Midbrain (tissue), 1 donor: ENCODE measurements around the gene SELE.

Experiments
- DNase-seq: peaks from one replicate; lab custom pipeline; 2025; lab: John Stamatoyannopoulos, UW

The SELE gene

GRCh38 chr1:169733924-169734323 is at the start of gene SELE:
TSS of gene SELE (minus strand) at chr1:169734079. CDS start at chr1:169733612, 467 bp downstream.
- DNase-seq, result no peak

DNA sequence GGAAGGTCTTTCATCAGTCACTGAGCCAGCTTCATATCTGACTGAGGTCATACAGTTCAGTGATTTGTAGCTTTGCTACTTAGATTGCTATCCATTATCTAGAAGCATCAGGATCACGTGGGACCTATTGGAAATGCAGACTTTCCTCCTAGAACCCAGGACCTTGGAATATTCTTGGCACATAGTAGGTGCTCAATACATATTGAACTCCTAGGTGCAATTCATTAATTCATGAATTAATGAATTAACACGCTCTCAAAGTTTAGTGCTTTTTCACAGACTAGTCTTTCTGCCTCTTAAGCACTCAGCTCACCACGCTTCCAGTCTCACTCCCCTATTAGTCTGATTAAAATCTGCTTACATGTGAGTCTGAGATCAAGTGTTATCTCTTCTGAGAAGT is 48.7 kb upstream of the SELE start:
- no peak for DNase-seq

DNA sequence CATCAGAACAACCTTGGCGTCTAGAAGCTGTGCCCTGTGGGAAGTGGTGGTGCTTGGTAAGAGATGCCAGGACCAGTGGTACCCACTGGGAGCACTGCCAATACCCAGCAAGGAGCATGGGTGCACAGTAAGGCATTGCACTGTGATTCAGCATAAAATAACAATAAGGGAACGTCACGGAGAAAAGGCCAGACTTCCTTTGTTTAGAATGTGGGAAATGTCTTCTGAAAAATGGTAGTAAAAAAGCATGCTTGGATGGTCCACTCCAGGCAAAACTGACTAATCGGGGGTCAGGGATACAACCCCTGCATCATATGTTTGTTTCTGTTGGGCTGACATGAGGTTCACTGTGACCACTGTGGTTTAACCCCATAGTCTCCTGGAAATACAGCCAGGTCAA is 46.1 kb upstream of the SELE start:
- DNase-seq, result no peak

- no peak for DNase-seq
Observed at GRCh38 chr1:169779150-169779549, 45.3 kb upstream of the SELE start.

GRCh38 chr1:169776440-169776839 is 42.6 kb upstream of the SELE start:
- no peak for DNase-seq

DNA sequence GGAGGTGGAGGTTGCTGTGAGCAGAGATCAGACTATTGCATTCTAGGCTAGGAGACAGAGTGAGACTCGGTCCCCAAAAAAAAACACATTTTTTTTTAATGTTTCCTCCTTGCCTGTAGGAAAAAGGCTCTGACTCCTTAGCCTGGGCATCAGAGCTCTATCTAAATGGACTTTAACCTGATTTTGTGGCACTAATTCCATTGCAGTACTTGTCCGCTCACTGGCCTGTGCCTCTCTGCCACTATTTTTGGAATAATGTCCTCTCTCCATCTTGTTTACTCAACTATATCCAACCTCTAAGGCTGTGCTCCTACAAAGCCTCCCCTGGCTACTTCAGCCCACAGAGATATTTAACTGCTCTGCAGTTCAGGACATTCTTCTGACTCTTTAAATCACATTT is 34.3 kb upstream of the SELE start:
- DNase-seq, result no peak

DNA sequence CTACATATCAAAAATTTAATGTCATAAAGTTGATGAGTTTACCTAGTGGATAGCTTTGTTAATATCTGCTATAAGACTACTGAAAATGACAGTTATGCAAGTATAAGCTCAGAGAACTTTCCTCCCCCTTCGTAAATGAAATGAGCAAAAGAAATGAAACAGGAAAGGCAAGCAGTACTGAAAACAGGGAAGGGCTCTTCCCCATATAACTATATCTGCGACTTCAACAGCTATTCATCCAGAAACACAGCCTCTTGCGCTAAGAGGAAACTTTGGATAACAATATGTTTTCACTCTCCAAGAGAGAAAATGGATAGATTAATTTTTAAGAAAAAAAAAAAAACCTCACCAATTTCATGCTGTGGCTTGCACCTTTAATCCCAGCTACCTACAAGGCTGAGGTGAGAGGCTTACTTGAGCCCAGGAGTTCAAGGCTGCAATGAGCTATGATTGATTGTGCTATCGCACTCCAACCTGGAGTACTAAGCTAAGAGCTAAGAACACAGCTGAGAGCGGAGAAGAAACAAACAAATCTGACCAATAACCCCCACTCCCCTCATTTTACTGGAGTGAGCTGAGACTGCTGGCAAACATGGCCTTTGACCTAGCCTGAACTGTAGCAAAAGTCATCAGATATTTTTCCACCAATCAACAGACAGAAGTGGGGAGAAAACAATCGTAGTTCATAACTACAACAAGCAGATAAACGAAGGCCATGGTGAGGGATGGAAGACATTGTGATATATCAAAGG is 31.9 kb upstream of the SELE start:
- no peak for DNase-seq

- no peak for DNase-seq
Observed at GRCh38 chr1:169764919-169765318, 31.0 kb upstream of the SELE start.

GRCh38 chr1:169762699-169763098 is 28.8 kb upstream of the SELE start:
- DNase-seq, result no peak

GRCh38 chr1:169759038-169759437 is 25.2 kb upstream of the SELE start:
- no peak for DNase-seq

DNA sequence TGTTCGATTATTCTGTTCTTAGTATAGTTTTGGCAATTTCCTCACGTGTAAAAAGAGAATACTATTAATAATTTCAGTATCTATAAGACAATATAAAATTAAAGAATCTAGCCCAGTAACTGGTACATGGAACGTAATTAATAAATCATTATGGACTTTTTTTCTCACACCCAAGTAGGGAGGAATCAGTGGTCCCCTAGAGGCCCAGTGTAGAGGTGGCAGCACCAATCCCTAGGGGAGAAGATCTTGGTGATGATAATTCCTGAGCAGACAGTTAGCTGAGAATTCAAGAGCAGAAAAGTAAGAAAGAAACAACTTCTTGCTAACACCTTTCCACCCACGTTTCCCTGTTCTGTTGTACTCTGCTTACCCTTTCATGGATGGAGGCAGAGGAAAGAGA is 19.7 kb upstream of the SELE start:
- no peak for DNase-seq

GRCh38 chr1:169750041-169750440 is 16.2 kb upstream of the SELE start:
- no peak for DNase-seq

- DNase-seq, result no peak
Observed at GRCh38 chr1:169746550-169746949, 12.7 kb upstream of the SELE start.

GRCh38 chr1:169745015-169745861 is 11.4 kb upstream of the SELE start:
- no peak for DNase-seq

GRCh38 chr1:169741666-169742394 is 8.0 kb upstream of the SELE start:
- DNase-seq, result no peak

DNA sequence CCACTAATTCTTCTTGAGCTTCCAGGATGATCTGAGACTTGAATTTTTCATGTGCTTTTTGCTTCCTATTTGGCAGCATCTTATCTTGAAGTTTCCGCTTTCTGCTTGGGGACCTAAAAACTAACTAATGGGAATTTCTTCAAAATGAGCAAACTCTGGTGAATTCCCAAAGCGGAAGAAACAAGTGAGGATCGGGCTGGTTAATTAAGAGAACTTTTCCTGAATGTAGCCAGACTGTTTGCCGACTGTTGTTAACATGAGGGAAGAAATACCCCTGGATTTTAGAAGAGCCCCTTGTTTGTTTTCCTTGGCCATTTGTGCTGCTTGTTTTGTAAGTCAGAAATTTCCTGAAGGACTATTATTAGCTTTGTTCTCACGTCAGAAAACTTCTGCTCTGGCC is 6.1 kb upstream of the SELE start:
- no peak for DNase-seq

DNA sequence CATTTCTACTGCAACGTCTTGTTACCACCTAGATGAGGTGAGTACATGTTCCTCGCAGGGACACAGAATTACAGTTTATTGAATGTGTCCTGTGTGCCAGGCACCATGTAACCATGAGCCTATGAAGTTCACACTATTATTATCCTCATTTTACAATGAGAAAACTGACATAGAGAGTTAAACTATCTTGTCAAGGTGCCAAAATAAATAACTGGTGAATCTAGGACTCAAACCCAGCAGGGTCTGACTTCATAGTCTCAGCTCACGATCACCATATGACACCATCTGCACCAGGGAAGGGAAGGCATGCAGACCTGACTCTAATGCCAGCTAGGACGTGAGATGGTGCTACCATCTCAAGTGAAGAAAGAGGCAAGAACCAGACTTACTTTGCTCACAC is 2.4 kb downstream of the SELE start:
- no peak for DNase-seq

GRCh38 chr1:169729991-169730390 is 3.9 kb downstream of the SELE start:
- DNase-seq, result no peak

DNA sequence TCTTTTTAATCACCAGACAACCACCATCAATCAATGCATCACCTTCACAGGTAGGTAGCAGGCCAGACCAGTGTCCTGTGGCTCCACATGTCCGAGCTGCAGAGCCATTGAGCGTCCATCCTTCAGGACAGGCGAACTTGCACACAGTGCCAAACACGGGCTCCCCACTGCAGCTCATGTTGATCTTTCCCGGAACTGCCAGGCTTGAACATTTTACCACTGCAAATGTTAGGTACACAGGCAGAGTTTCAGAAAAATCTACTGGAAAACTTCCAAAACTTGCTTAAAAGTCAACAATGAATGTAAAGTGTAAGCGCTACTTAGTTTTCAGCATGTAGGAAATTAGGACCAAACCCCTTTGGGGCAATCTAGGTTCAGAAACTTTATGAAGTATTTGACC is 6.6 kb downstream of the SELE start:
- DNase-seq, result no peak

DNA sequence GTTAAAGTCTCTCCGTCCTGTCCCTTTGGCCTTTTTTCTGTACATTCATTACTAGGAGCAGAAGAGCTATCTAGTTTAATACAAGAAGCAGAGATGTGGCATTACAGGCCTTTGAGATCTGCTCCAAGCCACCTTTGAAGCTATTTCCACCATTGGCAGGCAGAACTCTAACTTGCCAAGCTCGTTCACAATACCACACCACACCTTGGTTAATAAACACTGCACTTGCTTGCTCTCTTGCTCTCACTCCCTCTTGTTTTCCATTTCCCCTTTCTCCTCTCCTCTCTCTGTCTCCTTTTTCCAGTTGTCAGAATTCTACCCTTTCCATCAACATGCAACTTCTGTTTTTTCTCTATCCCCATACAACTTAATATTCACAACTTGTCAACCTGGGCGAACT is 7.0 kb downstream of the SELE start:
- no peak for DNase-seq

- no peak for DNase-seq
Observed at GRCh38 chr1:169725930-169726329, 7.9 kb downstream of the SELE start.

DNA sequence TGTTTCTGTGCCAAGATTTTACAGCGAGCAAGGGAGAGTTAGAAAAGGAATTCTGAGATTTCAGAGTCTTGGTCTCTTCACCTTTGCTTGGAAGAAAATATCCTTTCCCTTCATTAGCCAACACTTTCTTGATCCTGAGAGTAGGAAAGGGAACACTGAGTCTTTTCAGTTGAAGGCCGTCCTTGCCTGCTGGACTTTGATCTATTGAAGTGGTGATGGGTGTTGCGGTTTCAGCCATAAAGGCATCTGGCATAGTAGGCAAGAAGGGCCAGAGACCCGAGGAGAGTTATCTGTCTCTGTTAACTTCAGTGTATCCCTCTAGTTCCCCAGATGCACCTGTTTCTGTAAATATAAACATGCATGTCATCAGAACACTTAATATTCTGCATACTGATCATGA is 9.7 kb downstream of the SELE start:
- no peak for DNase-seq

DNA sequence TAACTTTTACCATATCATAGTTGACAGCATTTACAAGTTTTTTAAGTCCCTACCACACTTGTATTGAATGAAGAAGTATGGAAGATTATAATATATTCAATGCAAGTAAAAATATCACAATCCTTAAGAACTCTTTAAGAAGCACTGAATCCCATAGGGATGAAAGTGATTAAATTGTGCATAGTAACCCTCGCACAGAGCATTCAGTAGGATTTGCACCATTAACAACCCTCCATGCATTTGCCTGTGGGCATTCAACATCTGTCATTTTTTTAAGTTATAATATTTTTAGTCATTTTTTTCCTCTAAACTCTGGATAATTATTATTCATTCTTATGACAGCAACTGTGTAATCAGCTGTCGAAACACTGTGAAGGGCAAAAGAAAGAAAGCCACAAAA is 10.1 kb downstream of the SELE start:
- DNase-seq, result no peak
